ENCODE data around the gene PDE5A.

Gene PDE5A

GRCh38 chr4:119517361-119518229 lies 111.0 kb downstream of the PDE5A start:
- Histone ChIP-seq H4K20me1 (ENCODE audit: insufficient read depth, low read length) (no peaks in the 10 kb centered on the region), H3K9ac (ENCODE audit: low read depth, low read length) (no peak overlapping the region), H3K36me3 (ENCODE audit: insufficient read depth, low read length) (peaks cover 58% of the 10 kb centered on the region), H3K4me3 (ENCODE audit: low read depth in 1 of 2, low read length in 2 of 2) (no peak overlapping the region), H3K9me3 (ENCODE audit: insufficient read depth, low read length, severe bottlenecking) (no peaks in the 10 kb centered on the region), H3K27me3 (ENCODE audit: insufficient read depth, low read length, poor library complexity) (no peaks in the 10 kb centered on the region), H3K27ac (ENCODE audit: low read length) (no peak overlapping the region), H3K79me2 (ENCODE audit: insufficient read depth, low read length) (no peaks in the 10 kb centered on the region), H2AFZ (ENCODE audit: low read depth, low read length) (no peak overlapping the region), H3K4me2 (ENCODE audit: insufficient read depth, low read length) (no peak overlapping the region), H3K4me1 (ENCODE audit: insufficient read depth, low read length) (no peaks in the 10 kb centered on the region)
- ATAC-seq (ENCODE audit: insufficient read depth, low read depth) (no peak), DNase-seq (no peak)
- TF ChIP-seq CTCF (IDR thresholded peaks at IDR 0.05; ENCODE audit: borderline replicate concordance, extremely low read depth, low read length, poor library complexity, severe bottlenecking) (no peak), EZH2 (IDR thresholded peaks at IDR 0.05; ENCODE audit: borderline replicate concordance, low read depth, low read length, severe bottlenecking) (no peak)

GRCh38 chr4:119512398-119512797 lies 116.2 kb downstream of the PDE5A start:
- Histone ChIP-seq H3K9ac (ENCODE audit: low read depth, low read length) (no peak overlapping the region), H2AFZ (ENCODE audit: low read depth, low read length) (no peak overlapping the region), H3K9me3 (ENCODE audit: insufficient read depth, low read length, severe bottlenecking) (no peaks in the 10 kb centered on the region), H4K20me1 (ENCODE audit: insufficient read depth, low read length) (no peaks in the 10 kb centered on the region), H3K27me3 (ENCODE audit: insufficient read depth, low read length, poor library complexity) (no peaks in the 10 kb centered on the region), H3K79me2 (ENCODE audit: insufficient read depth, low read length) (no peaks in the 10 kb centered on the region), H3K4me1 (ENCODE audit: insufficient read depth, low read length) (no peaks in the 10 kb centered on the region), H3K4me2 (ENCODE audit: insufficient read depth, low read length) (no peak overlapping the region), H3K27ac (ENCODE audit: low read length) (no peak overlapping the region), H3K36me3 (ENCODE audit: insufficient read depth, low read length) (peaks cover 43% of the 10 kb centered on the region), H3K4me3 (ENCODE audit: low read depth in 1 of 2, low read length in 2 of 2) (no peak overlapping the region)
- DNase-seq (no peak), ATAC-seq (ENCODE audit: insufficient read depth, low read depth) (no peak)
- TF ChIP-seq EZH2 (IDR thresholded peaks at IDR 0.05; ENCODE audit: borderline replicate concordance, low read depth, low read length, severe bottlenecking): no peak

DNA sequence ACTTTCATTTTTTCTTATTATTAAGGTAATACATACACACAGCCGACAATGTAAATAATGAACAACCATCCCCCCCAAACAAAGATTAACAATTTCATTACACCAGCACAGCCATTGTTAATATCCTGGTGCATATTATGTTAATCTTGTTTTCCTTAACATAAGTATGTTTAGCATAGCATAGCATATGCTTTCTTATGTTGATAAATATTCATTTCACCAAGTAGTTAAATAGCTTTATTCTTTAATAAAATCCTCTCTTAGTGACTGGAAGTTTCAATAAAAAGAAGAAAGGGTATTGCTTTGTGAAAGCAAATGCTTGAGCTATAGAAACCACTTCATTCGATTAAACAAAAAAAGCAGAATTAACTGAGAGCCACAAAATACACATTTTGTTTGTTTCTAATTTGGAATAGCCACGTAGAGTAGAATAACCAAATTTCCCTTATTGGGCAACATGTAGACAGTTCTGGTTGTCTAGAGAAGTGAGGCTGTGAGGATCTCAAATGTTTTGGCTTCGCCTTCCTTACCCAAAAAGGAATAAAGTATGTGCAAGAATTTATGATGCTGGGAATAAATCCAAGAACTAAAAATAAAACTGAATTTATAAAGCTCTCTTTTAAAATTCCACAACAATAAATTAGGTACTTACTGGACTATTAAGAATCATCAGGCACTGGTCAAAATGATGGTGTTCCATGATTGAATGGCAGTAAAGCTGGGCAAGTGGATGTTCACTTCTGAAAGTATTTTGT lies 118.0 kb downstream of the PDE5A start:
- ATAC-seq (ENCODE audit: insufficient read depth, low read depth): no peak
- no peaks in the 10 kb centered on the region for H3K9me3 ChIP-seq (ENCODE audit: insufficient read depth, low read length, severe bottlenecking)
- TF ChIP-seq EZH2 (IDR thresholded peaks at IDR 0.05; ENCODE audit: borderline replicate concordance, low read depth, low read length, severe bottlenecking): no peak
- no peak for TF ChIP-seq CTCF (IDR thresholded peaks at IDR 0.05; ENCODE audit: borderline replicate concordance, extremely low read depth, low read length, poor library complexity, severe bottlenecking)
- H3K36me3 ChIP-seq (ENCODE audit: insufficient read depth, low read length): peaks cover 39% of the 10 kb centered on the region
- no peaks in the 10 kb centered on the region for H3K4me1 ChIP-seq (ENCODE audit: insufficient read depth, low read length)
- H4K20me1 ChIP-seq (ENCODE audit: insufficient read depth, low read length): no peaks in the 10 kb centered on the region
- no peak overlapping the region for H3K4me2 ChIP-seq (ENCODE audit: insufficient read depth, low read length)
- H3K9ac ChIP-seq (ENCODE audit: low read depth, low read length): no peak overlapping the region
- no peaks in the 10 kb centered on the region for H3K79me2 ChIP-seq (ENCODE audit: insufficient read depth, low read length)
- H3K4me3 ChIP-seq (ENCODE audit: low read depth in 1 of 2, low read length in 2 of 2): no peak overlapping the region
- H3K27ac ChIP-seq (ENCODE audit: low read length): no peak overlapping the region
- H2AFZ ChIP-seq (ENCODE audit: low read depth, low read length): no peak overlapping the region
- DNase-seq: no peak
- H3K27me3 ChIP-seq (ENCODE audit: insufficient read depth, low read length, poor library complexity): no peaks in the 10 kb centered on the region

DNA sequence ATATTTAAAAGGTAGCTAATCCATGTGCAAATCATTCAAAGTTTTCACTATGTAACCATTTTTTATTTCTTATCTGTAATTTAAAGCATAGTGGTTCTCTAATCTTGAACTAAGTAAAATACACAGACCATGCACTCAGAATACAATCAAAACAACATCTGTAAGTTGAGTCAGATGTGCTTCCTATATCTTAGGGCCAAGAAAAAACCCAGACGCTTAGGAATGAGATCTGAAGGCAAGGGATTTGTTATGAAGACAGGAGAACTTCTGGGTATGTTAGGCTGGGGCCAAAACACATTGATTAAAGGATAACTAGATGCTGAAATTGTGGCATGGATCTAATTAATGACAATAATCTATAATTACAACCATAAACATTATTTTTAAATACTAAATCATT lies 120.3 kb downstream of the PDE5A start:
- Histone ChIP-seq H3K27ac (ENCODE audit: low read length) (no peak overlapping the region), H3K9me3 (ENCODE audit: insufficient read depth, low read length, severe bottlenecking) (no peaks in the 10 kb centered on the region), H3K9ac (ENCODE audit: low read depth, low read length) (no peak overlapping the region), H3K4me3 (ENCODE audit: low read depth in 1 of 2, low read length in 2 of 2) (no peak overlapping the region), H4K20me1 (ENCODE audit: insufficient read depth, low read length) (no peaks in the 10 kb centered on the region), H2AFZ (ENCODE audit: low read depth, low read length) (no peak overlapping the region), H3K4me2 (ENCODE audit: insufficient read depth, low read length) (no peak overlapping the region), H3K4me1 (ENCODE audit: insufficient read depth, low read length) (no peaks in the 10 kb centered on the region), H3K27me3 (ENCODE audit: insufficient read depth, low read length, poor library complexity) (no peaks in the 10 kb centered on the region), H3K36me3 (ENCODE audit: insufficient read depth, low read length) (peaks cover 16% of the 10 kb centered on the region), H3K79me2 (ENCODE audit: insufficient read depth, low read length) (no peaks in the 10 kb centered on the region)
- no peak for DNase-seq
- ATAC-seq (ENCODE audit: insufficient read depth, low read depth): no peak
- TF ChIP-seq EZH2 (IDR thresholded peaks at IDR 0.05; ENCODE audit: borderline replicate concordance, low read depth, low read length, severe bottlenecking) (no peak), CTCF (IDR thresholded peaks at IDR 0.05; ENCODE audit: borderline replicate concordance, extremely low read depth, low read length, poor library complexity, severe bottlenecking) (no peak)

Data from DND-41 (cell line).